OCI-LY7 (cell line): ENCODE data around the gene RBMS1.

Experiments used
- CTCF ChIP-seq: fragments of 200-600 bp; sonication (generic); conservative IDR thresholded peaks from 2 replicates; pipeline ENCODE4 v1.5.1; 2014; ENCODE audit warnings: mild to moderate bottlenecking, antibody characterized with exemption, low read length, moderate library complexity, mixed read lengths
- EZH2phosphoT487 ChIP-seq: fragments of 200-600 bp; sonication (generic); IDR thresholded peaks from 2 replicates; pipeline ENCODE4 v1.6.1; 2018; ENCODE audit warnings: low read depth, borderline replicate concordance, mild to moderate bottlenecking, mixed run types, antibody characterized with exemption, low read length, moderate library complexity, mixed read lengths

GRCh38 chr2:160360089-160360757 is 133.4 kb downstream of the RBMS1 start:
- TF ChIP-seq CTCF (no peak), EZH2phosphoT487 (no peak)
